HG03103 (cell line): ENCODE data around the gene SLC39A1.
"Not testable (repeated sequence)": the region's sequence is repeated elsewhere in the genome, so short reads cannot be mapped to it uniquely, and the experiment has no call there.

Source experiments
- ATAC-seq: cut with Tn5 transposase; IDR thresholded peaks from one replicate; pipeline ENCODE4 v1.9.1; 2021; ENCODE audit warnings: low read depth; ENCODE audit not compliant: unreplicated experiment

SLC39A1 gene

DNA sequence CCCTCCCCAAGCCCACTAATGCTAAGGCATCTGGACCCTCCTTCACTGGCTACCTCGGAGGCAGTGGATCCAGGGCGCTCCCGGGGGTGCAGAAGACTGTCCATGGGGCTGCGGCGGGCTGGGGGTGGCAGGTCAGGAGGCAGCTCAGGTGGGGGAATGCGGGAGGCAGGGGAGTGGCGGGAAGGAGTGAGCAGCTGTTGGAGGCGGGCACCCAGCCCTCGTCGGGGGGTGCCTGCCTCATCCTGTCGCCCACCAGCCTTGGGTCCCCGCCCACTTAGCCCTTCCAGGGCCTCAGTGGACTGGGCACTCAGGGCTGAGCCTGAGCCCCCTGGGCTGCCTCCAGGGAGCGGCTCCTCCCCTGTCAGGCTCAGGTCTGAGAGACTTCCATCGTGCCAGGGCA is 29.9 kb downstream of the SLC39A1 start:
- ATAC-seq, result no peak

DNA sequence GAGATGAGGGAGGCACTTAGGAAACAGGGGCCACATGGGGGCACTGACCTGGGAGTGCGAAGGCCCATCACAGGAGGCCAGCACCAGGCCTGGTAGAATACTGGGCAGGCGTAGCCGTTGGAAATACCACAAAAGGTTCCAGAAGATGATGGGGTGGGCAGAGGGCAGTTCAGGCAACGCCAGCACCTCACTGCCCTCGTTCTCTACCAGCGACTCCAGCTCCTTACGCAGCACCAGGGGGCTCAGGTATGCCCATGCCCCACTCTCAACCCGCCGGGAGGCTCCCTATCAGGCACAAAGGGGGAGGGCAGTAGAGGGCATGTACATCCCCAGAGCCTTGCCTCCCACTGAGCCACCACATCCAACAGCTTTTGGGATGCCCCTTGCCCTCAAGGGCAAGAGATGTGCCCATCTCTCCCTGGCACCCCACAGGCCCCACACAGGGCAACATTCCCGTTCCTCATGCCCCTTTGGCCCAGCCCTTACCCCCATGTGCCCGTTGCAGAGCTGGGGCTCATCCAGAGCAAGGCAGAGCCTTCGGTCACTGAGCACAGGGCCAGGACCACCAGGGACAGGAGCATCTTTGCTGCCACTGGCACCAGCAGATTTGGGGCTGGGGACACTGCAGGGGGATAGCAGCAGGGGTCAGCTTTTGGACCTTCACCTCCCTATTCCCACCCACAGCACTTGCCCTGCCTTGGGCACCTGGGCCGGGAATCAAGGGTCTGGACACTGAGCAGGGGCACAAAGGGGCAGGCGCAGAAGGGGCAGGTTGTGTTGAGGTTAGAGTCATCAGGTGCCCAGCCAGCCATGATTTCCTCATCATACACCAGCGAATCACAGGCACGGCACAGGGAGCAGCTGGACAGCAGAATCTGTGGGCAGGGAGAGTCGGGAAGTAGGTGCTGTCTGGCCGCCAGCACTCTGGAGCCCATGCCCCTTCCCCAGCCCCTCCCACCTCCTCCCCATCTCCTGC is 30.9 kb downstream of the SLC39A1 start:
- no peak for ATAC-seq

DNA sequence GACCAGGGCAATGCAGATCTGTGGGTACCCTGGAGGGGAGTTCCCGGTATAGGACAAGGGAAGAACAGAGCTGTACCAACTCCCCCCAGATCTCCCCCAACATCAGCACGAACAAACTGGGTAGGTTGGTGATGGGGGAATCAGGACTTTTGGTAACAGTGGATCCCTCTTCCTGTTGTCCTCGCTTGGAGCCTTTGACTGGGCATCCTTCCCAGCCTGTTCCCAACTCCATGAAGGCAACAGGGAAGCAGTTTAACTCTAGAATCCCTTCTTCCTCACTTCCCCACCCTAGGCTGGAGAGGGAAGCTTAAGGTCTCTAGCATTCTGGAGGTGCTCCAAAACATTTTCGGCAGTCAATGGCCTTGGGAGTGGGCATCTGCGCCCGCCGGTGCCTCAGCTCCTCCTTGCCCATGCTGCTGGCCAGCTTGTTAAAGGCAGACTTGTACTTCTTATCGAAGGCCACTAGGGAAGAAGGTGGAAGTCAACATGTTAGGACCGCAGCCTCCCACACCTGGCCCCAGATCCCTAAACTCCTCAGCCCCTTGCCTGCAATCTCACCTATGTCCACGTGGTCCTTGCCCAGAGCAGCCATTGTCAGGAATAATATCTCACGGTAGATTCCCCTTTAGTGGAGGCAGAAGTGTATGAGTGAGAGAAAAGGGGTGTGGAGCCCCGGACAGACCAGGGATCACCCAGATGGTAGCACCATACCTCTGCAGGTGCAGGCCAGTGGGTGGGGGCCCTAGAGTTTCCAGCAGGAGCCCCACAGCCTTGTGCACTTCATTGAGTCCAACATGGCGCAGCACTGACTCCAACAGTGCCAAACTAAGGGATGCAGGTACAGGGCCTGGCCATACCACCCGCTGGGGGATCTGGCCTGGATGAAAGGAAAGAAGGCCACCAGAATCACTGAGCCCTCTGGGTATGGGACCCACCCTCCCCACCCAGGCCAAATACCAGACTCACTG is 33.1 kb downstream of the SLC39A1 start:
- ATAC-seq, result no peak

GRCh38 chr1:153929426-153929825 is 33.9 kb downstream of the SLC39A1 start:
- ATAC-seq, result no peak

DNA sequence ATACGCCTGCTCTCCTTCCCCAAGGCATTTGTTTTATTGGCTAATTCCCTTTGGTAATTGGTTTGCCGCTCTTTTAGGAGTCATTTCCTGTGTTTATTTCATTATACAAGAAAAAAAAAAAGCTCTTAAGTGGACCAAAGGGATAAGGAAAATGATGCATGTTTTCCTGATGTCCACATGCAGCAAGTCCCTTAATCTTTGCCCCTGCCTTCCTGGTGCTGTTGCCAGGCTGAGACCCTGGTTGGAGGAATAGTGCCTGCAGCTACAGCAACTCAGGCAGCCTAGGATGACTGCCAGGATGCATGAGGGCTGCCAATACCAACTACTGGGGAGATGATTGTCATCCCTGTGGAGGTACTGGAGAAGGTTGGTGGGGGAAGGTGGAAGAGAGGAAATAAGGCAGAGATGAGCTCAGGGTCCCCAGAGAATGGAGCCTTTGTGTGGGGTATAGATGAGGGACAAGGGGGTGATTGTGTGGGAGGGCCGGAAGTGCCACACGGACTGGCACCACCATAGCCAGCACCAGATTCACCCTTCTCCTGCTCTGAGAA is 34.5 kb downstream of the SLC39A1 start:
- ATAC-seq, result no peak

GRCh38 chr1:153928245-153928644 is 35.1 kb downstream of the SLC39A1 start:
- ATAC-seq, result no peak

DNA sequence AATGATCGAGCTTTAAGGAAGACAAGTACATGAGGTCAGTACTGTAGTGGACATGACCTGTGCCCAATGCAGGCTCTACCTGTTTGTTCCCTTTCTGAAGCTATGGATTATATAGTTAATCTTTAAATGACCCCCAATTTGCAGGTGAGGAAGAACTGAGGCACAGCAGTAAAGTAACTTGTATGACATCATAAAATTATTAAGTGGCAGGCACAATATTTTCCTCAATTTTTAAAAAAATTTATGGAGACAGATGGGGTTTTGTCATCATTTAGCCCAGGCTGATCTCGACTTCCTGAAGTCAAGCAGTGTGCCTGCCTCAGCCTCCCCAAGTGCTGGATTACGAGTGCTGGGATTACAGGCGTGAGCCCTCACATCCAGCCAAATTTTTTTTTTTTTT is 36.9 kb downstream of the SLC39A1 start:
- no peak for ATAC-seq

DNA sequence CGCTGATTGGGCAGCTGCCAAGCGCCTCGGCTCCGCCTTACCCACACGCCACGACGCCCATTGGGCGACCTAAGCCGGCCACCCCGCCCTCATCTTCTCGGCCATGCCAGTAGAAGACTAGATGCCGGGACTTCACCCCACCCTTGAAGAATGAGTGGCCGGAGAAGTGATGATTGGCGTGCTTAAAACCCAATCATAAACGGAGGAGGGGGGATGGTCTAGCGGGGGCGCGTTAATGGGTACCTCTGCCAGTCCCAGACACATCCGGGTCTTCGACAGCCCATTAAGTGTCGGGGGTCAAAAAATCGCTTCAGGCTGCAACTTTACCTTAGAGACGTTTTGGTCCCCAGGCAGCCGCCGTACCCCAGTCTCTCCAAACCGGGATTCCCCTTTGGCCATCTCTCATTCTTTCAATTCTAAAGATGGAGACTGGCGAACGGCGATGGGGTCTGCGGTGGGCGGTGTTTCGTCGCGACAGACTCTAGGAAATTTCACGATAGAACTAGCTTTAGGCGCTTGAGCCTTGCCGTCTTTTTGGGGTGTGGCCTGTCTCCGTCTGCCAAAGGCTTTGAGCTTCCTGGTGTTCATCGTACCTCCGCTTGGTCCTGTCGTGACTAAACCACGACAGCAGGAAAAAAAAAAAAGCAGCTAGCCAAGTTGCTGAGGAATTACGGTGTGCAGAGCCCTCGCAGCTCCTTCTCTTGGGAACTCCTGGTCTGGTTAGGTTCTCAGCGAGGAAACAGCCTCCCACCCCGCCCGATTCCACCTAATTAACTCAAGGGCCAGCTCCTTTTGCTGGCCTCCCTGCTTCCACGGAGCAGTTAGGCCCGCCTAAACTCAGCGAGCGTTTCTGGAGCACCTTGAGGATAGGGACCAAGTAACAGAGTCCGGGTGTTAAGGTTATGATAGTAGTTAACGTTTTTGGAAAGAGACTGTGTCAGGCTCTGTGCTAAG is 40.1 kb downstream of the SLC39A1 start, which contains the start of gene GATAD2B:
Gene GATAD2B, minus strand, starts transcription at position 1 of the 954 bp plus-strand sequence. CDS start 94,625 bp downstream, outside the sequence.
- peak; percentile 87 for ATAC-seq

DNA sequence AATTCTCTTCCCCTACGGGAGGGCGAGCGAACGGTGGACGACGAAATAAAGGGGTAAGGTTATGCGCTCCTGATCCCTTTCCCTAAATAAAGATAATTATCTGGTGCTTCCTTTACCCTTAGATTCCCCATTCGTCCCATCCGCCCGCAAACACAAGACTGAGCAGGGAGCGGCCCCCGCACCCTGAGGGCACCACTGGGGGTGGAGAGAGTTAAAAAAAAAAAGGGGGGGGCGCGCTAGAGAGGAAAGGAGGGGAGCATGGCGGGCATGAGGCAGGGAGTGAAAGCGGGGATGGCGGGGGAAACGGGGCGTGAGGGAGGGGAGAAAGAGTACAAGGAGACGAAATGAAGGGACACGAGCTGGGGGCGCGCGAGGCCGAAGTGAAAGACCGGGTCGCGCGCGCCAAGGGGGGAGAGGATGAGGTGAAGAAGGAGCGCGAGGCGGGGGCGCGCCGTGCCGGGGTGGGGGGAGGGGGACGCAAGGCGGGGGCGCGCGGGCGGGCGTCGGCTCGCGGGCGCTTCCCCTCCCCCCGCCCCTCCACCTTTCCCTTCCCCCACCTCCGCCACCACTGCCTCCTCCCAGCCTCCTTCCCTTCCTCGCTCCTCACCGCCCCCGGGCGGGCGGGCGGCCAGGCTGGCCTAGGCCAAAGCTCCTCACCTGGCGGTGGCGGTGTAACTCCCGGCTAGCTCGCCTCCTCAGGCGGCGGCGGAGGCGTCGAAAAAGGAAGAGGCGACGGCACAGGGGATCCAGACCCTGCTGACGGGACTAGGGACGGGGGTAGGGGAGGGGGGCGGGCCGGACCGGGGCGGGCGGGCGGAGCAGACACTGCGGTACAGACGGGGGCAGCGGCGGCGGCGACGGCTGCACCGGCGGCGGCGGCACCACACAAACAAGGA is 41.0 kb downstream of the SLC39A1 start:
- peak; percentile 27 for ATAC-seq

- no peak for ATAC-seq
These were observed 41.6 kb downstream of the SLC39A1 start for GRCh38 chr1:153921803-153922075.

- no peak for ATAC-seq
These were observed 42.1 kb downstream of the SLC39A1 start for GRCh38 chr1:153921080-153921802.

- ATAC-seq, result no peak
These were observed 43.2 kb downstream of the SLC39A1 start for GRCh38 chr1:153919876-153920852.

DNA sequence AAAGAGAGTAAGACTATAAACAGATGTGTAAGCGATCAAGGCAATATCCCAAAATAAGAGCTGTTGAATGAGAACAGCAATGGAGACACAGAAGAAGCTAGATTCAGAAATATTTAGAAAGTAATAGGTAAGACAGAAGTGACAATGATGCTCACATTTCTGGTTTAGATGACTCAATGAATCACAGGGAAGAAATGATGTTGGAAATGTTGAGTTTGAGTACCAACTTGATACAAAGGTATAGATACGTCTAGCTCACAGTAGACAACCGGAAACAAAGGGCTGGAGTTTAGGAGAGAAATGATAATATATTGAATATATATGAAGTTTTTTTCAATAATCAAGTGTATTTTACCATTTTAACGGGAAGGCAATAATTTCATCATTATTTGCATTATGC is 47.0 kb downstream of the SLC39A1 start:
- no peak for ATAC-seq

GRCh38 chr1:153912349-153912748 is 51.0 kb downstream of the SLC39A1 start:
- ATAC-seq, result no peak

DNA sequence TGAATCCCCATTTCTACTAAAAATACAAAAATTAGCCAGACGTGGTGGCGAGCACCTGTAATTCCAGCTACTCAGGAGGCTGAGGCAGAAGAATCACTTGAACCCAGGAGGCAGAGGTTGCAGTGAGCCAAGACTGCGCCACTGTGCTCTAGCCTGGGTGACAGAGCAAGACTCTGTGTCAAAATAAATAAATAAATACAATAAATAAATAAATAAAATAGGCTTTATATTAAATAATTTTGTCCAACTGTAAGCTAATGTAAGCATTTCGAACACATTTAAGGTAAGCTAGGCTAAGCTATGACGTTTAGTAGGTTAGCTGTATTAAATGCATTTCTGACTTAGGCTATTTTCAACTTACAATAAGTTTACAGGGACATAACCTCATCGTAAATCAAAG is 52.8 kb downstream of the SLC39A1 start:
- not testable (repeated sequence) for ATAC-seq
